GM23338 (cell line): ENCODE measurements around the gene ATF7IP. TPM values are rescaled to one million over a fixed set of nuclear protein-coding genes. Genes with fewer than 3 reads are reported as not detected.

Experiments
- ATAC-seq: fragments of 200-7000 bp; cut with Tn5 transposase; 3 replicates; pipeline ENCODE4 v1.9.1; 2020
- DNase-seq: peaks from one replicate; pipeline ENCODE4 v3.0.0-alpha.2; 2015; ENCODE audit warnings: low spot score
- H2AFZ ChIP-seq: fragments of 200-600 bp; sonication (generic); 2 replicates; pipeline ENCODE4 v1.8.0; 2016; ENCODE audit warnings: antibody characterized with exemption, mild to moderate bottlenecking, moderate library complexity
- H3F3A ChIP-seq: fragments of 200-600 bp; sonication (generic); replicated peaks from 2 replicates; pipeline ENCODE4 v1.8.0; 2017; ENCODE audit warnings: antibody characterized with exemption, mixed run types, low read depth
- H3K27ac ChIP-seq: fragments of 200-600 bp; sonication (generic); 2 replicates; pipeline ENCODE4 v1.6.1; 2016; ENCODE audit warnings: low read depth
- H3K27me3 ChIP-seq: fragments of 200-600 bp; sonication (generic); 2 replicates; pipeline ENCODE4 v1.8.0; 2016; ENCODE audit warnings: mild to moderate bottlenecking, mixed run types, moderate library complexity; ENCODE audit not compliant: insufficient read depth
- H3K36me3 ChIP-seq: fragments of 200-600 bp; sonication (generic); 2 replicates; pipeline ENCODE4 v1.8.0; 2016; ENCODE audit warnings: mild to moderate bottlenecking; ENCODE audit not compliant: insufficient read depth
- H3K4me1 ChIP-seq: fragments of 200-600 bp; sonication (generic); 2 replicates; pipeline ENCODE4 v1.8.0; 2016; ENCODE audit warnings: mild to moderate bottlenecking, moderate library complexity; ENCODE audit not compliant: insufficient read depth
- H3K4me2 ChIP-seq: fragments of 200-600 bp; sonication (generic); 2 replicates; pipeline ENCODE4 v1.7.1; 2017; ENCODE audit warnings: mixed run types
- H3K4me3 ChIP-seq: fragments of 200-600 bp; sonication (generic); 2 replicates; pipeline ENCODE4 v1.6.1; 2016; ENCODE audit warnings: mixed run types
- H3K79me2 ChIP-seq: fragments of 200-600 bp; sonication (generic); replicated peaks from 2 replicates; pipeline ENCODE4 v1.8.0; 2017; ENCODE audit warnings: mild to moderate bottlenecking; ENCODE audit not compliant: insufficient read depth
- H3K9me2 ChIP-seq: fragments of 200-600 bp; sonication (generic); 2 replicates; pipeline ENCODE4 v1.8.0; 2017; ENCODE audit not compliant: insufficient read depth
- H4K20me1 ChIP-seq: fragments of 200-600 bp; sonication (generic); replicated peaks from 2 replicates; pipeline ENCODE4 v1.8.0; 2017; ENCODE audit warnings: mild to moderate bottlenecking; ENCODE audit not compliant: insufficient read depth
- H3K27ac Mint-ChIP-seq: 2 replicates; pipeline ENCODE4 v1.8.0; 2020; ENCODE audit warnings: inconsistent platforms, mild to moderate bottlenecking, moderate library complexity, mixed read lengths
- H3K27me3 Mint-ChIP-seq: 3 replicates; pipeline ENCODE4 v1.8.0; 2022; ENCODE audit warnings: low read depth, mild to moderate bottlenecking, moderate library complexity, mixed read lengths, inconsistent platforms; ENCODE audit not compliant: insufficient read depth, poor library complexity
- H3K36me3 Mint-ChIP-seq: 3 replicates; pipeline ENCODE4 v1.8.0; 2021; ENCODE audit warnings: low read depth, mild to moderate bottlenecking, inconsistent platforms, moderate library complexity, mixed read lengths
- H3K4me1 Mint-ChIP-seq: 3 replicates; pipeline ENCODE4 v1.8.0; 2020; ENCODE audit warnings: mild to moderate bottlenecking, inconsistent platforms, mixed read lengths
- H3K4me3 Mint-ChIP-seq: 3 replicates; pipeline ENCODE4 v1.8.0; 2021; ENCODE audit warnings: moderate library complexity, mild to moderate bottlenecking, inconsistent platforms, mixed read lengths
- H3K9me3 Mint-ChIP-seq: 3 replicates; pipeline ENCODE4 v1.8.0; 2020; ENCODE audit warnings: moderate library complexity, mild to moderate bottlenecking, inconsistent platforms, mixed read lengths
- CREB1 ChIP-seq: fragments of 250-450 bp; sonication (Bioruptor Pico); IDR thresholded peaks from 2 replicates; pipeline ENCODE4 v1.5.0; 2020; ENCODE audit warnings: low read depth, mild to moderate bottlenecking, moderate library complexity
- CTCF ChIP-seq, 2 experiments: fragments of 200-600 bp in 1 of 2; sonication (generic) in 1 of 2; conservative IDR thresholded peaks; 2 replicates each; pipeline versions ENCODE4 v1.5.1 to v1.6.1; 2016 to 2017; ENCODE audit warnings: antibody characterized with exemption in 2 of 2, low read depth in 2 of 2, mild to moderate bottlenecking in 2 of 2, moderate library complexity in 1 of 2
- ETS1 ChIP-seq: IDR thresholded peaks from 2 replicates; pipeline ENCODE4 v1.6.1; 2016; ENCODE audit warnings: antibody characterized with exemption
- EZH2 ChIP-seq: fragments of 200-600 bp; sonication (generic); IDR thresholded peaks from one replicate; pipeline ENCODE4 v1.8.0; 2017; ENCODE audit warnings: antibody characterized with exemption, mild to moderate bottlenecking, low read depth; ENCODE audit not compliant: unreplicated experiment
- EZH2phosphoT487 ChIP-seq: fragments of 200-600 bp; sonication (generic); IDR thresholded peaks from one replicate; pipeline ENCODE4 v1.8.1; 2018; ENCODE audit warnings: antibody characterized with exemption; ENCODE audit not compliant: unreplicated experiment
- JUNB ChIP-seq: IDR thresholded peaks from one replicate; pipeline ENCODE4 v1.6.1; 2016; ENCODE audit warnings: antibody characterized with exemption; ENCODE audit not compliant: unreplicated experiment
- NANOG ChIP-seq: IDR thresholded peaks from 2 replicates; pipeline ENCODE4 v1.6.1; 2016; ENCODE audit warnings: antibody characterized with exemption, borderline replicate concordance
- POLR2AphosphoS5 ChIP-seq: IDR thresholded peaks from 2 replicates; pipeline ENCODE4 v1.6.1; 2016; ENCODE audit warnings: antibody characterized with exemption, low read depth
- REST ChIP-seq: IDR thresholded peaks from one replicate; pipeline ENCODE4 v1.6.1; 2018; ENCODE audit warnings: antibody characterized with exemption; ENCODE audit not compliant: unreplicated experiment
- STAT1 ChIP-seq: IDR thresholded peaks from one replicate; pipeline ENCODE4 v1.6.1; 2016; ENCODE audit warnings: antibody characterized with exemption; ENCODE audit not compliant: unreplicated experiment
- ZNF114 ChIP-seq: fragments of 250-450 bp; sonication (Bioruptor Pico); IDR thresholded peaks from 2 replicates; pipeline ENCODE4 v1.5.0; 2020; ENCODE audit warnings: mild to moderate bottlenecking, moderate library complexity
- ZNF331 ChIP-seq: fragments of 250-450 bp; sonication (Bioruptor Pico); IDR thresholded peaks from 2 replicates; pipeline ENCODE4 v1.5.0; 2020; ENCODE audit warnings: low read depth, mild to moderate bottlenecking, moderate library complexity
- polyA plus RNA-seq: library from polyadenylated mRNA; unstranded; fragments of >200 nt; fragmentation: Nextera tagmentation; extraction: Ambion mirVana; gene quantifications from 2 replicates; pipeline ENCODE4 v1.2.1, GENCODE V29; 2016
- total RNA-seq: library from RNA; depleted of rRNA; stranded (reverse); fragments of >200 nt; shearing (Covaris generic); gene quantifications from 2 replicates; pipeline ENCODE4 v1.2.3, GENCODE V29; 2014

ATF7IP gene
- total and polyA plus RNA-seq, 2 experiments from 2014 or later = 76.4 to 118 TPM

- H3K36me3 Mint-ChIP-seq = peaks cover 88% of the 10 kb centered on the region
- no peak overlapping the region for H2AFZ ChIP-seq
- H4K20me1 ChIP-seq = no peaks in the 10 kb centered on the region
- H3K9me3 Mint-ChIP-seq = no peaks in the 10 kb centered on the region; the same call in 2 of the 3 replicates
- H3K36me3 ChIP-seq = peaks cover 52% of the 10 kb centered on the region
- H3K79me2 ChIP-seq = no peaks in the 10 kb centered on the region
- no peaks in the 10 kb centered on the region for H3F3A ChIP-seq
- ATAC-seq (no peak), DNase-seq (no peak)
- no peak overlapping the region for H3K4me3 Mint-ChIP-seq
- TF ChIP-seq ETS1 (no peak), EZH2phosphoT487 (no peak), POLR2AphosphoS5 (no peak), CREB1 (no peak), ZNF114 (no peak)
- no peaks in the 10 kb centered on the region for H3K4me1 Mint-ChIP-seq
- H3K27ac Mint-ChIP-seq = no peak overlapping the region
- no peak overlapping the region for H3K4me2 ChIP-seq
- H3K27ac ChIP-seq = no peak overlapping the region
- H3K27me3 ChIP-seq = no peaks in the 10 kb centered on the region
- no peaks in the 10 kb centered on the region for H3K4me1 ChIP-seq
- no peak overlapping the region for H3K4me3 ChIP-seq
- peaks cover 3% of the 10 kb centered on the region for H3K27me3 Mint-ChIP-seq
- H3K9me2 ChIP-seq = 0 out of 2 replicates have a peak, but pooled peaks cover 4% of the 10 kb centered on the region
These were observed 117.4 kb downstream of the ATF7IP start for GRCh38 chr12:14482886-14483285.

- Histone ChIP-seq H3K4me1 (no peaks in the 10 kb centered on the region), H3K27me3 (no peaks in the 10 kb centered on the region), H3K36me3 (peaks cover 28% of the 10 kb centered on the region), H4K20me1 (no peaks in the 10 kb centered on the region), H2AFZ (no peak overlapping the region), H3K9me2 (no peaks in the 10 kb centered on the region), H3K4me3 (no peak overlapping the region), H3K79me2 (no peaks in the 10 kb centered on the region), H3K27ac (no peak overlapping the region), H3K4me2 (no peak overlapping the region), H3F3A (no peaks in the 10 kb centered on the region)
- no peak overlapping the region for H3K27ac Mint-ChIP-seq
- H3K4me3 Mint-ChIP-seq = no peak overlapping the region
- no peak for DNase-seq
- H3K9me3 Mint-ChIP-seq = no peaks in the 10 kb centered on the region; the same call in 2 of the 3 replicates
- no peaks in the 10 kb centered on the region for H3K4me1 Mint-ChIP-seq
- H3K36me3 Mint-ChIP-seq = peaks cover 73% of the 10 kb centered on the region
- no peak for ATAC-seq
- H3K27me3 Mint-ChIP-seq = peaks cover 7% of the 10 kb centered on the region
- TF ChIP-seq CTCF (conservative IDR thresholded peaks at IDR 0.05; ENCODE audit: low read depth in 2 of 2) (no peak), STAT1 (no peak), NANOG (no peak), CREB1 (no peak), JUNB (no peak), ZNF114 (no peak), ZNF331 (no peak), REST (no peak), EZH2 (no peak)
These were observed 129.8 kb downstream of the ATF7IP start for GRCh38 chr12:14495326-14495725.
